Activated CD8-positive, alpha-beta T cell treated with anti-CD3 and anti-CD28 coated beads for 36 hours (primary cell): Measurements from ENCODE around the gene NFIA. TPM values are rescaled to one million over a fixed set of nuclear protein-coding genes. Genes with fewer than 3 reads are reported as not detected.

ENCODE experiments used
- ATAC-seq: fragments of 200-7000 bp; cut with Tn5 transposase; one replicate; pipeline ENCODE4 v1.10.0; 2021; ENCODE audit warnings: mild to moderate bottlenecking, moderate library complexity
- CTCF ChIA-PET: fragments of 350-600 bp; sonication (Branson Sonifier 250); formaldehyde crosslinking; loops from one replicate; lab custom pipeline; 2021; ENCODE audit warnings: antibody characterized with exemption; lab: Charles Lee
- POLR2A ChIA-PET: fragments of 350-600 bp; sonication (Branson Sonifier 250); formaldehyde crosslinking; loops from one replicate; lab custom pipeline; 2021; ENCODE audit warnings: antibody characterized with exemption; lab: Charles Lee
- DNase-seq: peaks from one replicate; pipeline ENCODE4 v3.0.0-alpha.2; 2020
- H3K27ac Mint-ChIP-seq: one replicate; pipeline ENCODE4 v1.8.0; 2021; ENCODE audit warnings: mild to moderate bottlenecking, mixed read lengths
- H3K27me3 Mint-ChIP-seq: one replicate; pipeline ENCODE4 v1.8.0; 2021; ENCODE audit warnings: mixed read lengths
- H3K36me3 Mint-ChIP-seq: one replicate; pipeline ENCODE4 v1.8.0; 2021; ENCODE audit warnings: low read depth, mixed read lengths
- H3K4me1 Mint-ChIP-seq: one replicate; pipeline ENCODE4 v1.8.0; 2021; ENCODE audit warnings: low read depth, mixed read lengths
- H3K4me3 Mint-ChIP-seq: one replicate; pipeline ENCODE4 v1.8.0; 2021; ENCODE audit warnings: mild to moderate bottlenecking, moderate library complexity, mixed read lengths
- H3K9me3 Mint-ChIP-seq: one replicate; pipeline ENCODE4 v1.8.0; 2021; ENCODE audit warnings: mixed read lengths
- intact Hi-C: fragments of 100-400 bp; cut with micrococcal nuclease; formaldehyde crosslinking; loops from one replicate; pipeline ENCODE4 v1.10.0; 2022
- total RNA-seq, 2 experiments: library from RNA; stranded (reverse); gene quantifications; one replicate each; pipeline ENCODE4 v1.2.3, GENCODE V29; 2021
- TF ChIP-seq, protein P1 (sequence below): fragments of 200-600 bp; IDR thresholded peaks from one replicate; pipeline ENCODE4 v1.8.0; 2022; ENCODE audit warnings: antibody characterized with exemption, mild to moderate bottlenecking

The NFIA gene
- total RNA-seq, 2 experiments from 2014 or later: 1.9 to 2.4 TPM

DNA sequence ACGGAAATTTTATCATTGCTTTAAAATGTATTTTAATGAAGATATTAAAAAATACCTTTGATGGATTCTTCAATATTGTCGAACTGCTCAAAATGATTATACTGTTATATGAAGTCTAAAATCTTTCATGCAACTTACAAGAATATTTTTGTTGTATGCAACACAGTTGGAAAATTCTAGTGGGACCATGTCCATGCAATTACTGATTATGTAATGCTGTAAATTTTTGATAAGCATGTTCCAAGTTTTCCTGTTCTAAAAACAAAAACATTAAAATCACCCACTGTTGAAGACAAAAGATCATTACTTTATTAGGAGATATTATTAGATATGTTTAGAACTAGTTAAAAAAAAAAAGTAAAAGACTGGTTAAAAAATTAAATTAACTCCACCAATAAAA is 132.8 kb downstream of the NFIA start:
- Mint-ChIP-seq H3K4me3 (no peak overlapping the region), H3K27me3 (no peaks in the 10 kb centered on the region), H3K36me3 (no peaks in the 10 kb centered on the region), H3K9me3 (no peaks in the 10 kb centered on the region), H3K4me1 (peaks cover 7% of the 10 kb centered on the region), H3K27ac (no peak overlapping the region)
- CTCF ChIA-PET: no interaction called here
- no peak for DNase-seq
- POLR2A ChIA-PET: no interaction called here
- TF ChIP-seq, protein P1, sequence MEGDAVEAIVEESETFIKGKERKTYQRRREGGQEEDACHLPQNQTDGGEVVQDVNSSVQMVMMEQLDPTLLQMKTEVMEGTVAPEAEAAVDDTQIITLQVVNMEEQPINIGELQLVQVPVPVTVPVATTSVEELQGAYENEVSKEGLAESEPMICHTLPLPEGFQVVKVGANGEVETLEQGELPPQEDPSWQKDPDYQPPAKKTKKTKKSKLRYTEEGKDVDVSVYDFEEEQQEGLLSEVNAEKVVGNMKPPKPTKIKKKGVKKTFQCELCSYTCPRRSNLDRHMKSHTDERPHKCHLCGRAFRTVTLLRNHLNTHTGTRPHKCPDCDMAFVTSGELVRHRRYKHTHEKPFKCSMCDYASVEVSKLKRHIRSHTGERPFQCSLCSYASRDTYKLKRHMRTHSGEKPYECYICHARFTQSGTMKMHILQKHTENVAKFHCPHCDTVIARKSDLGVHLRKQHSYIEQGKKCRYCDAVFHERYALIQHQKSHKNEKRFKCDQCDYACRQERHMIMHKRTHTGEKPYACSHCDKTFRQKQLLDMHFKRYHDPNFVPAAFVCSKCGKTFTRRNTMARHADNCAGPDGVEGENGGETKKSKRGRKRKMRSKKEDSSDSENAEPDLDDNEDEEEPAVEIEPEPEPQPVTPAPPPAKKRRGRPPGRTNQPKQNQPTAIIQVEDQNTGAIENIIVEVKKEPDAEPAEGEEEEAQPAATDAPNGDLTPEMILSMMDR: no peak
- intact Hi-C loops: no loop called here
- no peak for ATAC-seq

DNA sequence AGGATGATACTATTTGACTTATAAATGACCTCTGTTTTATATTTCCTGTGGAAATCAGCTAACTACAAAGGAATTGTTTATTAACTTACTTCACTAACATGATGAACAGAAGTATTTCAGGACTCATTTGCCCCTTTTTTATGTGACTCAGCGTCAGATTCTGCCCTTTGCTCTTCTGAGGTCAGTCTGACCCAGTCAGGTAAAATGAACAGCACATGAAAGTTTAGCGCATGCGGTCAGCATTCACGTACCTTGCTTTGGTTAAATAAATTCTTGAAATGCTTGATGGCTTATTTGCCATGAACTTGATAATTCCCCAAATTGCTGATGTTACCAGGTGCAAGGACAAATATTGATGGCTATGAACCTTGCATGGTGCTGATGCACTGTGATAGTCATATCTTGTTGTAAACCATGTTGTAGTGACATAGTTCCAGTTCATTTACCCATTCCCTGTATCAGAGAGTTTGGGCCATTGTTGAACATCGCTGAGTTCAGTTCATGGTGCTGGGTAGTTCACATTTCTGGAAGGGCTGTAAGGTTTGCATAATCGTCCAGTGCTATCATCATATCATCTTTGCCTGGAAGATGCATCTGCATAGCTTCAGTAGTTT is 133.4 kb downstream of the NFIA start:
- TF ChIP-seq, protein P1: no peak
- Mint-ChIP-seq H3K27ac (no peak overlapping the region), H3K4me3 (no peak overlapping the region), H3K27me3 (no peaks in the 10 kb centered on the region), H3K4me1 (peaks cover 7% of the 10 kb centered on the region), H3K36me3 (no peaks in the 10 kb centered on the region), H3K9me3 (no peaks in the 10 kb centered on the region)
- intact Hi-C loops: no loop called here
- POLR2A ChIA-PET: no interaction called here
- CTCF ChIA-PET: no interaction called here
- DNase-seq (no peak), ATAC-seq (no peak)

GRCh38 chr1:61220536-61220935 is 138.2 kb downstream of the NFIA start:
- Mint-ChIP-seq H3K4me3 (no peak overlapping the region), H3K9me3 (no peaks in the 10 kb centered on the region), H3K27me3 (no peaks in the 10 kb centered on the region), H3K27ac (no peak overlapping the region), H3K4me1 (no peaks in the 10 kb centered on the region), H3K36me3 (no peaks in the 10 kb centered on the region)
- intact Hi-C loops: no loop called here
- DNase-seq (no peak), ATAC-seq (no peak)
- POLR2A ChIA-PET: no interaction called here
- TF ChIP-seq, protein P1: no peak
- CTCF ChIA-PET: no interaction called here

DNA sequence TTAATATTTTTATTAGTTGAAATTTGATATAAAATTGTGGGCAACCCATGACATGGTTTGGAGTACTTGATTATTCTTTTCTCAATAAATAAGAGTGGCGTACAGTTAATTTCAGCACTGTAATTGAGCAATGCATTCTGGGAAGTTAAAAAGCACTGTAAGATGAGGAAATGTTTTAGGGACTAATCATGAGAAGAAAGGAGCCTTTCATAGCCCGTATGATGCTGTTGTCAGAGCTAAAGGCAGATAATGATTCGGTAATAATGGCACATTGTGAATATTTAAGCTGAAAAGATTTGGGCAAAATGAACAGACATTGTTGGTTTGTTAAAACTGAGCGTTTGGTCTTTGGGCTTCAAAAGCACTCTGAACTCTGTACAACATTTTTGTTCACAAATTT is 139.3 kb downstream of the NFIA start:
- intact Hi-C loops: no loop called here
- ATAC-seq (no peak), DNase-seq (no peak)
- Mint-ChIP-seq H3K4me1 (no peaks in the 10 kb centered on the region), H3K27me3 (no peaks in the 10 kb centered on the region), H3K36me3 (no peaks in the 10 kb centered on the region), H3K27ac (no peak overlapping the region), H3K9me3 (no peaks in the 10 kb centered on the region), H3K4me3 (no peak overlapping the region)
- CTCF ChIA-PET: interaction anchor here (1.4 kb wide), 1 partner anchor 171 kb away, joined by 5 read pairs; no protein-coding TSS in a partner anchor
- POLR2A ChIA-PET: no interaction called here
- TF ChIP-seq, protein P1: no peak

DNA sequence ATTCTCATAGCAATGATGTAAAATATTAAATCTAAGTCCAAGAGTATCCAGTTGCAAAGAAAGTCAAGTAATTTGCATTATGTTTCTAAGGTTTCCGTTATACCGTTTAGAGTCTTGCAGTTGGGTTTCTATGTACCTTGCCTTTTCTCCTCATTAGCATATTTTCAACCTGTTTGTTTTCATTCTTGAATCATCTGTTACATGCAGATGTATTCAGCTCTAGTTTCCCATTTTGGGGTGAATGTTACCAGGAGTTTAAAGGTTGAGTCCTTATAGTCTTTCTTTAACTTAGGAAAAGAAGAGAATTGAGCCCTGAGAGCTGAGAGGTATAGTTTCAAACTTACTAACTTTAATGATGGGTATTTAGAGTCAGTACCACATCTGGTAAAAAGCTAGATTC is 139.9 kb downstream of the NFIA start:
- CTCF ChIA-PET: interaction anchor here (1.4 kb wide), 1 partner anchor 172 kb away, joined by 5 read pairs; no protein-coding TSS in a partner anchor
- no peaks in the 10 kb centered on the region for H3K4me1 Mint-ChIP-seq
- intact Hi-C loops: no loop called here

More for the DNA sequence above, 139.9 kb downstream of the NFIA start:
- ATAC-seq: no peak
- POLR2A ChIA-PET: no interaction called here
- H3K27me3 Mint-ChIP-seq: no peaks in the 10 kb centered on the region
- H3K4me3 Mint-ChIP-seq: no peak overlapping the region
- no peaks in the 10 kb centered on the region for H3K9me3 Mint-ChIP-seq
- H3K36me3 Mint-ChIP-seq: no peaks in the 10 kb centered on the region
- no peak for DNase-seq
- TF ChIP-seq, protein P1: no peak
- H3K27ac Mint-ChIP-seq: no peak overlapping the region
